CD14-positive monocyte (primary cell): ENCODE data around the gene KIF26B. TPM values are rescaled to one million over a fixed set of nuclear protein-coding genes. Genes with fewer than 3 reads are reported as not detected.

Experiments
- DNase-seq, 3 donors: peaks; one replicate each; pipeline ENCODE4 v3.0.0-alpha.2; 2011 to 2022
- H2AFZ ChIP-seq: 2 replicates; pipeline ENCODE4 v1.6.0; 2012; ENCODE audit warnings: mild to moderate bottlenecking, low read depth, low read length, inconsistent platforms; ENCODE audit not compliant: insufficient read depth, poor library complexity, severe bottlenecking
- H3K27ac ChIP-seq, 2 donors: 1 replicate in 1 of 2; 2 replicates in 1 of 2; pipeline ENCODE4 v1.5.1; 2012 to 2013; ENCODE audit warnings: low read length in 2 of 2, control low read depth in 1 of 2, inconsistent platforms in 1 of 2, low read depth in 1 of 2, mild to moderate bottlenecking in 1 of 2
- H3K27me3 ChIP-seq, 2 donors: one replicate each; pipeline versions ENCODE4 v1.6.0 to v1.6.1; 2011 to 2013; ENCODE audit warnings: low read length in 2 of 2; ENCODE audit not compliant: control insufficient read depth in 2 of 2, insufficient read depth in 2 of 2
- H3K36me3 ChIP-seq, 2 donors: replicated peaks in 1 of 2; 1 replicate in 1 of 2; 2 replicates in 1 of 2; pipeline versions ENCODE4 v1.5.1 to v1.6.1; 2012 to 2013; ENCODE audit warnings: low read length in 2 of 2, control low read depth in 1 of 2, inconsistent platforms in 1 of 2, mild to moderate bottlenecking in 1 of 2; ENCODE audit not compliant: insufficient read depth in 2 of 2, control insufficient read depth in 1 of 2
- H3K4me1 ChIP-seq, 2 donors: 1 replicate in 1 of 2; 2 replicates in 1 of 2; pipeline versions ENCODE4 v1.5.1 to v1.6.1; 2012 to 2013; ENCODE audit warnings: low read length in 2 of 2, control low read depth in 1 of 2, inconsistent platforms in 1 of 2, mild to moderate bottlenecking in 1 of 2, moderate library complexity in 1 of 2; ENCODE audit not compliant: insufficient read depth in 2 of 2, control insufficient read depth in 1 of 2
- H3K4me2 ChIP-seq: replicated peaks from 2 replicates; pipeline ENCODE3; 2012; ENCODE audit warnings: low read length, moderate library complexity, mild to moderate bottlenecking; ENCODE audit not compliant: poor library complexity, severe bottlenecking; ENCODE audit errors: extremely low read depth
- H3K4me3 ChIP-seq, 3 experiments: fragments of 200-600 bp in 1 of 3; sonication (generic) in 1 of 3; replicated peaks in 1 of 3; 1 replicate in 2 of 3; 2 replicates in 1 of 3; pipeline ENCODE4 v1.5.1; 2011 to 2013; ENCODE audit warnings: low read length in 3 of 3, mild to moderate bottlenecking in 3 of 3, control low read depth in 2 of 3, low read depth in 2 of 3, inconsistent platforms in 1 of 3, moderate library complexity in 1 of 3
- H3K79me2 ChIP-seq: 2 replicates; pipeline ENCODE4 v1.6.0; 2012; ENCODE audit warnings: mild to moderate bottlenecking, control low read depth, inconsistent platforms, low read length, moderate library complexity; ENCODE audit not compliant: insufficient read depth
- H3K9ac ChIP-seq: 2 replicates; pipeline ENCODE4 v1.6.0; 2017; ENCODE audit warnings: low read length, mild to moderate bottlenecking; ENCODE audit not compliant: insufficient read depth, poor library complexity, severe bottlenecking
- H3K9me3 ChIP-seq, 2 donors: replicated peaks in 1 of 2; 1 replicate in 1 of 2; 2 replicates in 1 of 2; pipeline versions ENCODE4 v1.5.1 to v1.6.1; 2012 to 2013; ENCODE audit warnings: low read length in 2 of 2, control low read depth in 1 of 2; ENCODE audit not compliant: control insufficient read depth in 1 of 2, insufficient read depth in 1 of 2
- H4K20me1 ChIP-seq: 2 replicates; pipeline ENCODE4 v1.6.0; 2012; ENCODE audit warnings: mild to moderate bottlenecking, low read length, control low read depth, moderate library complexity; ENCODE audit not compliant: insufficient read depth
- H3K27ac Mint-ChIP-seq, 7 donors: one replicate each; pipeline ENCODE4 v1.8.0; 2020; ENCODE audit warnings: mild to moderate bottlenecking in 7 of 7, mixed read lengths in 7 of 7, moderate library complexity in 6 of 7, inconsistent platforms in 2 of 7
- H3K27me3 Mint-ChIP-seq, 3 donors: one replicate each; pipeline ENCODE4 v1.8.0; 2021 to 2022; ENCODE audit warnings: low read depth in 3 of 3, mild to moderate bottlenecking in 3 of 3, mixed read lengths in 3 of 3, moderate library complexity in 3 of 3, inconsistent platforms in 1 of 3
- H3K36me3 Mint-ChIP-seq, 2 donors: one replicate each; pipeline ENCODE4 v1.8.0; 2020; ENCODE audit warnings: mixed read lengths in 2 of 2, inconsistent platforms in 1 of 2, mild to moderate bottlenecking in 1 of 2
- H3K4me1 Mint-ChIP-seq: one replicate; pipeline ENCODE4 v1.8.0; 2020; ENCODE audit warnings: mild to moderate bottlenecking, mixed read lengths
- H3K4me3 Mint-ChIP-seq, 2 donors: one replicate each; pipeline ENCODE4 v1.8.0; 2020; ENCODE audit warnings: mild to moderate bottlenecking in 2 of 2, mixed read lengths in 2 of 2, moderate library complexity in 1 of 2
- H3K9me3 Mint-ChIP-seq, 7 donors: one replicate each; pipeline ENCODE4 v1.8.0; 2020 to 2022; ENCODE audit warnings: mixed read lengths in 7 of 7, mild to moderate bottlenecking in 6 of 7, moderate library complexity in 6 of 7, inconsistent platforms in 2 of 7
- WGBS: methylation state at CpG from one replicate; pipeline ENCODE4 v1.1.5; 2013; ENCODE audit warnings: missing lambda C conversion rate; ENCODE audit not compliant: insufficient coverage; 5-methylcytosine and 5-hydroxymethylcytosine counted together
- intact Hi-C, 2 donors: fragments of 100-400 bp; cut with micrococcal nuclease; formaldehyde crosslinking; loops; one replicate each; pipeline versions ENCODE4 v1.15.0 to v1.15.1; 2023
- polyA plus RNA-seq, 3 donors: library from polyadenylated mRNA; depleted of rRNA in 1 of 3; unstranded in 2 of 3; stranded (reverse) in 1 of 3; fragments of 300-500 nt in 2 of 3; fragments of >200 nt in 1 of 3; fragmentation: Illumina TruSeq in 2 of 3; gene quantifications; 1 replicate in 2 of 3; 2 replicates in 1 of 3; pipeline ENCODE4 v1.2.3, GENCODE V29; 2012 to 2021
- TF ChIP-seq, protein P1 (sequence below): fragments of 200-600 bp; IDR thresholded peaks from one replicate; pipeline ENCODE4 v1.8.0; 2022; ENCODE audit warnings: antibody characterized with exemption, mild to moderate bottlenecking

Gene KIF26B
- polyA plus RNA-seq, 3 donors: 0.01 to 0.05 TPM; not detected in 1

DNA sequence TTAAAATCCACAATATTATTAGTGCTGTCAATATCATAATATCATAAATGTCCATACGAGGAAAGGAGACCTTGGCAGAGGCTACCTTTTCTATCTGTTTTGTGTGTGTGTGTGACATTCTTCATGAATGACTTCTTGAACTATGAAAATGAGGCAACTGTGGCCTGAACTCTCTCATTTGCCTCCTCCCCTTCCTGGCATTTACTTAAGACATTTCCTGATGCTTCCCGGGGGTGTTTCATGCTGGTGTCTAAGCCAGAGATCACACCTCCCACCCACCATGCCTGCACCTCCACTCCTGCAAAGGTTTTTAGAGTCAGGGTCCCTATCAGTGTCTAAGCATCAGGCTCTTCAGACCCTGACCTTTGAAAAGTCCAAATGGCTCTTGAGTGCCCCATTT is 420.9 kb downstream of the KIF26B start:
- intact Hi-C loops: no loop called here
- Histone ChIP-seq H3K9ac (no peak overlapping the region), H2AFZ (no peak overlapping the region), H3K4me1 (no peaks in the 10 kb centered on the region), H3K36me3 (no peaks in the 10 kb centered on the region), H3K27me3 (no peaks in the 10 kb centered on the region), H3K4me3 (no peak overlapping the region), H3K79me2 (no peaks in the 10 kb centered on the region), H3K9me3 (no peaks in the 10 kb centered on the region), H3K4me2 (no peak overlapping the region), H3K27ac (no peak overlapping the region), H4K20me1 (no peaks in the 10 kb centered on the region)
- H3K36me3 Mint-ChIP-seq: peaks cover 0 to 3% of the 10 kb centered on the region in 2 donors
- no peak for DNase-seq
- peaks cover 0 to 2% (median 0%) of the 10 kb centered on the region in 7 donors for H3K9me3 Mint-ChIP-seq
- no peak overlapping the region for H3K4me3 Mint-ChIP-seq
- WGBS: 25% methylated on average over 1 of the region's 2 CpGs
- H3K27me3 Mint-ChIP-seq: peaks cover 6 to 17% (median 12%) of the 10 kb centered on the region in 3 donors
- TF ChIP-seq, protein P1, sequence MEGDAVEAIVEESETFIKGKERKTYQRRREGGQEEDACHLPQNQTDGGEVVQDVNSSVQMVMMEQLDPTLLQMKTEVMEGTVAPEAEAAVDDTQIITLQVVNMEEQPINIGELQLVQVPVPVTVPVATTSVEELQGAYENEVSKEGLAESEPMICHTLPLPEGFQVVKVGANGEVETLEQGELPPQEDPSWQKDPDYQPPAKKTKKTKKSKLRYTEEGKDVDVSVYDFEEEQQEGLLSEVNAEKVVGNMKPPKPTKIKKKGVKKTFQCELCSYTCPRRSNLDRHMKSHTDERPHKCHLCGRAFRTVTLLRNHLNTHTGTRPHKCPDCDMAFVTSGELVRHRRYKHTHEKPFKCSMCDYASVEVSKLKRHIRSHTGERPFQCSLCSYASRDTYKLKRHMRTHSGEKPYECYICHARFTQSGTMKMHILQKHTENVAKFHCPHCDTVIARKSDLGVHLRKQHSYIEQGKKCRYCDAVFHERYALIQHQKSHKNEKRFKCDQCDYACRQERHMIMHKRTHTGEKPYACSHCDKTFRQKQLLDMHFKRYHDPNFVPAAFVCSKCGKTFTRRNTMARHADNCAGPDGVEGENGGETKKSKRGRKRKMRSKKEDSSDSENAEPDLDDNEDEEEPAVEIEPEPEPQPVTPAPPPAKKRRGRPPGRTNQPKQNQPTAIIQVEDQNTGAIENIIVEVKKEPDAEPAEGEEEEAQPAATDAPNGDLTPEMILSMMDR: no peak
- H3K4me1 Mint-ChIP-seq: peaks cover 2% of the 10 kb centered on the region
- H3K27ac Mint-ChIP-seq: peak overlapping the region in 3 of 7 donors; percentile 27 to 62 (median 31)

DNA sequence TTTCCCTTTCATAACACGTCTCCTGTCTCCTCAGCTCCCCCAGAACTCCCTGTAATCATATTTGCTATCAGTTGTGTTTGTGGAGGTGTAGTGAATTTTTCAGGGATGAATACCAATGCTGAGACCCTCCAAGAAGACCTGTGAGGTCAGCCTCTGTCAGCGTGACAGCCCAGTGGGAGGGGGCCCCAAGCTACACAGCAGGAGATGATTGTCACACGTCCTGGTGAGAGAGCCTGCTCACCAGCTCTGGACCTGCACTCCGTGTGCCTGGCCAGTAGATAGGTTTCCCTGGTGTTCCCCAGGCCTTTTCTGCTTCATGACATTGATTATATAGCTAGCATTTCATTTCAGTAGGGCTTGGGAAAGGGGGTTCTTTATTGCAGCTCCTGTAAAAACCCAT is 421.5 kb downstream of the KIF26B start:
- H3K27me3 Mint-ChIP-seq: peaks cover 8 to 17% (median 12%) of the 10 kb centered on the region in 3 donors
- Histone ChIP-seq H4K20me1 (no peaks in the 10 kb centered on the region), H3K79me2 (no peaks in the 10 kb centered on the region), H2AFZ (no peak overlapping the region), H3K27ac (no peak overlapping the region), H3K36me3 (no peaks in the 10 kb centered on the region), H3K9me3 (no peaks in the 10 kb centered on the region), H3K4me1 (no peaks in the 10 kb centered on the region), H3K9ac (no peak overlapping the region), H3K27me3 (no peaks in the 10 kb centered on the region), H3K4me2 (no peak overlapping the region), H3K4me3 (no peak overlapping the region)
- intact Hi-C loops: no loop called here
- DNase-seq: no peak
- peaks cover 0 to 3% of the 10 kb centered on the region in 2 donors for H3K36me3 Mint-ChIP-seq
- H3K9me3 Mint-ChIP-seq: peaks cover 0 to 2% (median 0%) of the 10 kb centered on the region in 7 donors
- TF ChIP-seq, protein P1: no peak
- 90% methylated on average over 3 of the region's 4 CpGs for WGBS
- H3K4me3 Mint-ChIP-seq: no peak overlapping the region
- peaks cover 2% of the 10 kb centered on the region for H3K4me1 Mint-ChIP-seq
- no peak overlapping the region for H3K27ac Mint-ChIP-seq
